Measurements from ENCODE around the gene S100A6.
"Not testable (repeated sequence)": the region's sequence is repeated elsewhere in the genome, so short reads cannot be mapped to it uniquely, and the experiment has no call there.

Gene S100A6

DNA sequence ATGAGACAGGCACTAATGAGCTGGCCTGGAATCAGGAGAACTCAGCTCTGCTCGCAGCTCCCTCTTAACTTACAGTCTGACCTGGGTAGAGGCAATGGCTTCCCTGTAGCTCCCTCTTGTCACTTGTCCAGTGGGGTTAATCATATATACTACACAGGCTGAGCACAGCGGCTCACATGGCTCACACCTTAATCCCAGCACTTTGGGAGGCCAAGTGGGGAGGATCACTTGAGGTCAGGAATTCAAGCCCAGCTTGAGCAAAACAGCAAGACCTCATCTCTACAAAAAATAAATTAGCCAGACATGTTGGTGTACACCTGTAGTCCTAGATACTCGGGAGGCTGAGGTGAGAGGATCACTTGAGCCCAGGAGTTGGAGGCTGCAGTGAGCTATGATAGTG is 4.2 kb downstream of the S100A6 start:
- H3K4me3 ChIP-seq (ENCODE audit: low read depth, low read length), result no peak overlapping the region
- no peak for DNase-seq (ENCODE audit: low read depth)
- in situ Hi-C loops (cut with HindIII; ENCODE audit: low sequenced_read_pairs), result no loop called here
- TF ChIP-seq, protein P1, sequence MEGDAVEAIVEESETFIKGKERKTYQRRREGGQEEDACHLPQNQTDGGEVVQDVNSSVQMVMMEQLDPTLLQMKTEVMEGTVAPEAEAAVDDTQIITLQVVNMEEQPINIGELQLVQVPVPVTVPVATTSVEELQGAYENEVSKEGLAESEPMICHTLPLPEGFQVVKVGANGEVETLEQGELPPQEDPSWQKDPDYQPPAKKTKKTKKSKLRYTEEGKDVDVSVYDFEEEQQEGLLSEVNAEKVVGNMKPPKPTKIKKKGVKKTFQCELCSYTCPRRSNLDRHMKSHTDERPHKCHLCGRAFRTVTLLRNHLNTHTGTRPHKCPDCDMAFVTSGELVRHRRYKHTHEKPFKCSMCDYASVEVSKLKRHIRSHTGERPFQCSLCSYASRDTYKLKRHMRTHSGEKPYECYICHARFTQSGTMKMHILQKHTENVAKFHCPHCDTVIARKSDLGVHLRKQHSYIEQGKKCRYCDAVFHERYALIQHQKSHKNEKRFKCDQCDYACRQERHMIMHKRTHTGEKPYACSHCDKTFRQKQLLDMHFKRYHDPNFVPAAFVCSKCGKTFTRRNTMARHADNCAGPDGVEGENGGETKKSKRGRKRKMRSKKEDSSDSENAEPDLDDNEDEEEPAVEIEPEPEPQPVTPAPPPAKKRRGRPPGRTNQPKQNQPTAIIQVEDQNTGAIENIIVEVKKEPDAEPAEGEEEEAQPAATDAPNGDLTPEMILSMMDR (IDR thresholded peaks at IDR 0.05; ENCODE audit: low read depth, low read length, missing control alignments), result no peak

DNA sequence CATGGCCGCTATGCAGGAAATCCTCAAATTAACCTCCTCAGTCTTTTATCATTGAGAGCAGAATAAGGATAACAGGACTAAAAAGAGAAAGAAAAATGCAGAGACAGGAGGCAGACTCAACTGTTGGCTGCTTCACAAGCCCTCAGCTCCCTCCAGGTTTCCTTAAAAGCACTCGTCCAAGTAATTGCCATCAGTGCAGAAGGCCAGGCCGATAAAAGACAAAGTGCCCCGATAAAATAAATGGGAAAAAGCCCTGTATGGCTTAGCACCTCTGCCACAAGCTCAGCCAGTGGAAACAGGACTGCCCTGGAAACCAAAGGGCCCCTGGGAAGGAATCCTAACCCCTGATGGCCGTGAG is 8.1 kb downstream of the S100A6 start:
- TF ChIP-seq, protein P1 (IDR thresholded peaks at IDR 0.05; ENCODE audit: low read depth, low read length, missing control alignments), result no peak
- in situ Hi-C loops (cut with HindIII; ENCODE audit: low sequenced_read_pairs), result no loop called here
- H3K4me3 ChIP-seq (ENCODE audit: low read depth, low read length), result no peak overlapping the region
- no peak for DNase-seq (ENCODE audit: low read depth)

DNA sequence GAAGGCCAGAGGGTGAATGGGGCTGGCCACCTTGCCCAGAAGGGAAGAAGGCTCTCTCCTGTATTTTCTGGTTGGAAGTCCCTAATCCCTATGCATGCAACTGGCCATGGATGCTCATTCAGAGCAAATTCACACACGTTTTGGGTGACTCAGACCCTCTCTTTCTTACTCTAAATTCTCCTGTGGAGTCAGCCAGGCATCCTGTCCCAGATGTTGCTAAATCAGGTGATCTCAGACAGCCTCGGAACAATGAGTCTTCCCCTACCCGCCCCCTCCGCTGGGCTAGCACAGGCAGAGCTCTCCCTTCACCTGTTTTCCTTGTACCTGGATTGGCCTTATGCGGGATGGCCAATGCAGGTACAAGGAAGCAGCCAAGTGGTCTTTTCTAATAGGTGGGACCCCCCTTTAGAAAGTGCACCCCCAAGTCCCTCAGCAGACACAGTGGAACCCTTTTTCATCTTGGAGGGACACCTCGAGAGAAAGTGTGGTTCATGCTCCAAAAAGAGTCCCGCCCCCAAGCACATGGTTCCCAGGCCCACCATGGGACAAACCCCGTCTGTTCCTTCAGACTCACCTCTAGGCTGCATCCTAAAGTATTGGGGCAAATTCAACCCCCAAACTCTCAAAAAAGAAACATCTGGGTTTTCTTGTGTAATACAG is 8.6 kb downstream of the S100A6 start:
- H3K4me3 ChIP-seq (ENCODE audit: low read depth, low read length), result no peak overlapping the region
- TF ChIP-seq, protein P1 (IDR thresholded peaks at IDR 0.05; ENCODE audit: low read depth, low read length, missing control alignments), result no peak
- DNase-seq (ENCODE audit: low read depth), result no peak
- in situ Hi-C loops (cut with HindIII; ENCODE audit: low sequenced_read_pairs), result no loop called here

DNA sequence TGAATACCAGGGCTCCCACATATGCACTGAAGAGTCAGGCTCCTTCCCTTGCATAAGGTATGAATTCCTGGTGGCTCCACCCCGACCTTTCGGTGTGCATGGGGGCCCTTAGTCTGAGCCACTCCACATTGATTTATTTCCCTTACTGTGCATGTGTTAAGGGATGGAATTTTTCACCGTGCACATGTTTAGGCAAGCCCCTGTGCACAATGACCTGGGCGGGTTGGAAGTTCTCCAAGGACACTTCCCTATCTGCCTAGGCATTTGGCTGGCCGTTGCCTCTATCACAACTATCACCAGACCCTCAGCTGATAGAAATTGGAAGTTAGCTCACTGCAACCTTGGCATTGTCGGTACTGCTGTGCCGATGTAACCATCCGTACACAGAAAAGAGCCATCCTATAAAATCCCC is 9.7 kb downstream of the S100A6 start:
- in situ Hi-C loops (cut with HindIII; ENCODE audit: low sequenced_read_pairs), result no loop called here
- no peak overlapping the region for H3K4me3 ChIP-seq (ENCODE audit: low read depth, low read length)
- TF ChIP-seq, protein P1 (IDR thresholded peaks at IDR 0.05; ENCODE audit: low read depth, low read length, missing control alignments), result no peak
- no peak for DNase-seq (ENCODE audit: low read depth)

DNA sequence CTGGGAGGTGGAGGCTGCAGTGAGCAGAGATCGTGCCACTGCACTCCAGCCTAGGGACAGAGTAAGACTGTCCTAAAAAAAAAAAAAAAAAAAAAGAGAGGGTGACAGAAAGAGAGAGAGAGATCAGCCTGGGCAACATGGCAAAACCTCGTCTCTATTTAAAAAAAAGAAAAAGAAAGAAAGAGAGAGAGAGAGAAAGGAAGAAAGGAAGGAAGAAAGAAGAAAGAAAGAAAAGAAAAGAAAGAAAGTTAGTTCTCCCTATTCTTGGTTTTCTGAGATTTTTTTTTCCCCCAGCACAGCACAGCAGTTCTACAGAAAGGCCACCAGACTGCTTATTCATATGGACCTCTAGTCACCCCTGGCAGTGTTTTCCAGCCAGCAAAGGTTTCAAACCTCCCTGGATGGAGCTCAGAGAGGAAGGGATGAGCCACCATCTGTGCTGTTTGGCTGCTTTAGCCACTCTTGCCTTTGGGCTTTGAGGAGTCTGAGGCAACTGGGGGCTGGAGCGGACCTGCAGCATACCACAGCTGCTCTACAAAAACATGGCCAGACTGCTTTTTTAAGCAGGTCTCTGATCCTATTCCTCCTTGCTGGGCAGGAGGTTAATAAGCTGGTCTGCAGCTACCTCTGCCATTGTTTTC is 10.6 kb downstream of the S100A6 start:
- TF ChIP-seq, protein P1 (IDR thresholded peaks at IDR 0.05; ENCODE audit: low read depth, low read length, missing control alignments), result no peak
- no peak overlapping the region for H3K4me3 ChIP-seq (ENCODE audit: low read depth, low read length)
- in situ Hi-C loops (cut with HindIII; ENCODE audit: low sequenced_read_pairs), result no loop called here
- DNase-seq (ENCODE audit: low read depth), result no peak

DNA sequence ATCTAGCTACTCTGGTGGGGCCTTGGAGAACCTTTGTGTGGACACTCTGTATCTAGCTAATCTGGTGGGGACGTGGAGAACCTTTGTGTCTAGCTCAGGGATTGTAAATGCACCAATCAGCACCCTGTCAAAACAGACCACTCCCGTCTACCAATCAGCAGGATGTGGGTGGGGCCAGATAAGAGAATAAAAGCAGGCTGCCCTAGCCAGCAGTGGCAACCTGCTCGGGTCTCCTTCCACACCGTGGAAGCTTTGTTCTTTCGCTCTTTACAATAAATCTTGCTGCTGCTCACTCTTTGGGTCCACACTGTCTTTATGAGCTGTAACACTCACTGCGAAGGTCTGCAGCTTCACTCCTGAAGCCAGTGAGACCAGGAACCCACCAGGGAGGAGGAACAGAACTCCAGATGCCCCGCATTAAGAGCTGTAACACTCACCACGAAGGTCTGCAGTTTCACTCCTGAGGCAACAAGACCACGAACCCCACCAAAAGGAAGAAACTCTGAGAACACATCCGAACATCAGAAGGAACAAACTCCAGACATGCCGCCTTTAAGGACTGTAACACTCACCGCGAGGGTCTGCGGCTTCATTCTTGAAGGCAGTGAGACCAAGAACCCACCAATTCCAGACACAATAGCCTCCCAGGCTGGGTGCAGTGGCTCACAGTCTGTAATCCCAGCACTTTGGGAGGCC is 13.3 kb downstream of the S100A6 start:
- DNase-seq (ENCODE audit: low read depth); H3K4me3 ChIP-seq (ENCODE audit: low read depth, low read length); in situ Hi-C loops (cut with HindIII; ENCODE audit: low sequenced_read_pairs): not testable (repeated sequence)

DNA sequence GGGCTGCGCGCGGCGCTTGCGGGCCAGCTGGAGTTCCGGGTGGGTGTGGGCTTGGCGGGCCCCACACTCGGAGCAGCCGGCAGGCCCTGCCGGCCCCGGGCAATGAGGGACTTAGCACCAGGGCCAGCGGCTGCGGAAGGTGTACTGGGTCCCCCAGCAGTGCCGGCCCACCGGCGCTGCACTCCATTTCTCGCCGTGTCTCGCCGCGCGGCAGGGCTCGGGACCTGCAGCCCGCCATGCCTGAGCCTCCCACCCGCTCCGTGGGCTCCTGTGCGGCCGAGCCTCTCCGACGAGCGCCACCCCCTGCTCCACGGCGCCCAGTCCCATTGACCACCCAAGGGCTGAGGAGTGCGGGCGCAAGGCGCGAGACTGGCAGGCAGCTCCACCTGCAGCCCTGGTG is 14.0 kb downstream of the S100A6 start:
- H3K4me3 ChIP-seq (ENCODE audit: low read depth, low read length); DNase-seq (ENCODE audit: low read depth); in situ Hi-C loops (cut with HindIII; ENCODE audit: low sequenced_read_pairs): not testable (repeated sequence)

Data from astrocyte of the cerebellum (primary cell).